PC-9 (cell line): ENCODE data around the gene DBP.

Experiments used
- EZH2 ChIP-seq: fragments of 200-600 bp; sonication (generic); IDR thresholded peaks from 2 replicates; pipeline ENCODE4 v1.8.0; 2017; ENCODE audit warnings: antibody characterized with exemption, low read depth
- TF ChIP-seq, protein P1 (sequence below): fragments of 200-600 bp; sonication (generic); conservative IDR thresholded peaks from 2 replicates; pipeline ENCODE4 v1.6.1; 2017; ENCODE audit warnings: mixed run types, antibody characterized with exemption, mild to moderate bottlenecking, moderate library complexity

DNA sequence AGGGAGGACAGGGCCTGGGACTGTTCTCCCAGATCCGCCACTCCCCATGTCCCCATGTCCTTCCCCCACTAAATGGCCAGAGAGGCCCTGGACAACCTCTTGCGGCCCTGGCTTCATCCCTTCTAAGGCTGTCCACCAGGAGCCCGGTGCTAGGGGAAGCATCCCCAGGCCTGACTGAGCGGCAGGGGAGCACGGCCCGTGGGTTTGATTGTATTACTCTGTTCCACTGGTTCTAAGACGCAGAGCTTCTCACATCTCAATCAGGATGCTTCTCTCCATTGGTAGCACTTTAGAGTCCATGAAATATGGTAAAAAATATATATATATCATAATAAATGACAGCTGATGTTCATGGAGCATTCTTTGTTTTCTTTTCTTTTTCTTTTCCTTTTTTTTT, 29.8 kb downstream of the DBP start:
- TF ChIP-seq, protein P1, sequence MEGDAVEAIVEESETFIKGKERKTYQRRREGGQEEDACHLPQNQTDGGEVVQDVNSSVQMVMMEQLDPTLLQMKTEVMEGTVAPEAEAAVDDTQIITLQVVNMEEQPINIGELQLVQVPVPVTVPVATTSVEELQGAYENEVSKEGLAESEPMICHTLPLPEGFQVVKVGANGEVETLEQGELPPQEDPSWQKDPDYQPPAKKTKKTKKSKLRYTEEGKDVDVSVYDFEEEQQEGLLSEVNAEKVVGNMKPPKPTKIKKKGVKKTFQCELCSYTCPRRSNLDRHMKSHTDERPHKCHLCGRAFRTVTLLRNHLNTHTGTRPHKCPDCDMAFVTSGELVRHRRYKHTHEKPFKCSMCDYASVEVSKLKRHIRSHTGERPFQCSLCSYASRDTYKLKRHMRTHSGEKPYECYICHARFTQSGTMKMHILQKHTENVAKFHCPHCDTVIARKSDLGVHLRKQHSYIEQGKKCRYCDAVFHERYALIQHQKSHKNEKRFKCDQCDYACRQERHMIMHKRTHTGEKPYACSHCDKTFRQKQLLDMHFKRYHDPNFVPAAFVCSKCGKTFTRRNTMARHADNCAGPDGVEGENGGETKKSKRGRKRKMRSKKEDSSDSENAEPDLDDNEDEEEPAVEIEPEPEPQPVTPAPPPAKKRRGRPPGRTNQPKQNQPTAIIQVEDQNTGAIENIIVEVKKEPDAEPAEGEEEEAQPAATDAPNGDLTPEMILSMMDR: no peak
- TF ChIP-seq EZH2: no peak
